Kidney (tissue), 14 donors: ENCODE measurements around the gene JMJD1C. TPM values are rescaled to one million over a fixed set of nuclear protein-coding genes. Genes with fewer than 3 reads are reported as not detected.

Experiments used
- DNase-seq, 5 donors: peaks; one replicate each; pipeline ENCODE4 v3.0.0-alpha.2; 2013 to 2020
- FAIRE-seq: peaks from 2 replicates; lab custom pipeline; 2012; peaks lifted over from hg19 to GRCh38; lab: Jason Lieb, UNC
- H3K27ac ChIP-seq, 2 donors: one replicate each; pipeline ENCODE4 v1.7.0; 2013; ENCODE audit warnings: low read depth in 2 of 2, low read length in 2 of 2, inconsistent platforms in 1 of 2
- H3K27me3 ChIP-seq: one replicate; pipeline ENCODE4 v1.7.1; 2013; ENCODE audit warnings: low read length, inconsistent platforms; ENCODE audit not compliant: control insufficient read depth, insufficient read depth
- H3K36me3 ChIP-seq, 3 donors: one replicate each; pipeline versions ENCODE4 v1.7.0 to v1.7.1; 2013; ENCODE audit warnings: low read length in 3 of 3, control low read depth in 1 of 3, inconsistent platforms in 1 of 3; ENCODE audit not compliant: insufficient read depth in 3 of 3, control insufficient read depth in 2 of 3
- H3K4me1 ChIP-seq, 3 donors: one replicate each; pipeline versions ENCODE4 v1.7.0 to v1.7.1; 2013; ENCODE audit warnings: low read length in 3 of 3, inconsistent platforms in 1 of 3, low read depth in 1 of 3; ENCODE audit not compliant: control insufficient read depth in 2 of 3, insufficient read depth in 2 of 3
- H3K4me3 ChIP-seq, 3 donors: one replicate each; pipeline versions ENCODE4 v1.7.0 to v1.8.1; 2013; ENCODE audit warnings: low read length in 3 of 3, control low read depth in 1 of 3, inconsistent platforms in 1 of 3
- H3K9ac ChIP-seq, 3 donors: one replicate each; pipeline versions ENCODE4 v1.7.0 to v1.7.1; 2013; ENCODE audit warnings: low read length in 3 of 3, control low read depth in 1 of 3, inconsistent platforms in 1 of 3
- H3K9me3 ChIP-seq, 3 donors: one replicate each; pipeline versions ENCODE4 v1.7.0 to v1.7.1; 2013; ENCODE audit warnings: low read length in 3 of 3, control low read depth in 1 of 3, inconsistent platforms in 1 of 3; ENCODE audit not compliant: control insufficient read depth in 2 of 3, insufficient read depth in 1 of 3
- CTCF ChIP-seq: IDR thresholded peaks from 3 replicates; pipeline ENCODE4 v1.5.1; 2012; ENCODE audit warnings: mild to moderate bottlenecking, moderate library complexity, borderline replicate concordance; ENCODE audit not compliant: insufficient read depth; ENCODE audit errors: extremely low read depth
- intact Hi-C: fragments of 100-400 bp; cut with DNase I; formaldehyde crosslinking; loops from one replicate; pipeline ENCODE4 v1.11.1; 2022
- polyA plus RNA-seq: library from polyadenylated mRNA; stranded (reverse); fragments of 350-450 nt; fragmentation: Illumina TruSeq; extraction: RNeasy Lipid Tissue Mini Kit (QIAGEN cat#74804); gene quantifications from one replicate; pipeline ENCODE4 v1.2.3, GENCODE V29; 2014; ENCODE audit warnings: low read depth, low replicate concordance; ENCODE audit not compliant: insufficient read depth
- total RNA-seq: library from RNA; stranded (reverse); fragmentation: NEBNext Ultra II Directional; extraction: Animal tissue kit (Norgen Biotek cat#: 25700); gene quantifications from one replicate; pipeline ENCODE4 v1.2.1, GENCODE V29; 2021
- donor health status: control.
- donor health status: control.
- donor health status: control.
- donor health status: control.
- donor health status: control.
- donor health status: DM: yes; HTN: yes; CAD: no.
- donor health status: Normal renal cell carcinoma (clear cell type).

The JMJD1C gene
- total and polyA plus RNA-seq, 2 donors from 2014 or later = 18.9 to 92.9 TPM

GRCh38 chr10:63318491-63318890 is 147.3 kb downstream of the JMJD1C start:
- Histone ChIP-seq H3K36me3 (no peaks in the 10 kb centered on the region), H3K4me1 (no peaks in the 10 kb centered on the region), H3K9me3 (no peaks in the 10 kb centered on the region), H3K9ac (no peak overlapping the region), H3K27ac (no peak overlapping the region), H3K27me3 (no peaks in the 10 kb centered on the region), H3K4me3 (no peak overlapping the region)
- intact Hi-C loops = no loop called here
- FAIRE-seq (no peak), DNase-seq (no peak)
- no peak for TF ChIP-seq CTCF

GRCh38 chr10:63314020-63314419 is 151.8 kb downstream of the JMJD1C start:
- Histone ChIP-seq H3K4me1 (no peaks in the 10 kb centered on the region), H3K27me3 (no peaks in the 10 kb centered on the region), H3K4me3 (no peak overlapping the region), H3K27ac (no peak overlapping the region), H3K9me3 (no peaks in the 10 kb centered on the region), H3K36me3 (no peaks in the 10 kb centered on the region), H3K9ac (no peak overlapping the region)
- TF ChIP-seq CTCF = no peak
- DNase-seq (no peak), FAIRE-seq (no peak)
- intact Hi-C loops = no loop called here

- intact Hi-C loops = no loop called here
- Histone ChIP-seq H3K4me3 (no peak overlapping the region), H3K27me3 (no peaks in the 10 kb centered on the region), H3K9me3 (no peaks in the 10 kb centered on the region), H3K36me3 (no peaks in the 10 kb centered on the region), H3K9ac (no peak overlapping the region), H3K4me1 (no peaks in the 10 kb centered on the region), H3K27ac (no peak overlapping the region)
- TF ChIP-seq CTCF = no peak
- FAIRE-seq (no peak), DNase-seq (no peak)
These were observed 152.6 kb downstream of the JMJD1C start for GRCh38 chr10:63313066-63313717.

GRCh38 chr10:63308628-63309027 is 157.1 kb downstream of the JMJD1C start:
- Histone ChIP-seq H3K4me3 (no peak overlapping the region), H3K36me3 (no peaks in the 10 kb centered on the region), H3K4me1 (no peaks in the 10 kb centered on the region), H3K27ac (no peak overlapping the region), H3K9me3 (no peaks in the 10 kb centered on the region), H3K27me3 (no peaks in the 10 kb centered on the region), H3K9ac (no peak overlapping the region)
- intact Hi-C loops = no loop called here
- FAIRE-seq (peak; percentile 80), DNase-seq (no peak)
- no peak for TF ChIP-seq CTCF
